KMS-11 (cell line): ENCODE results near the gene RHBDF1.

Experiments
- H2AFZ ChIP-seq: fragments of 200-600 bp; sonication (generic); 2 replicates; pipeline ENCODE4 v1.6.1; 2016; ENCODE audit warnings: antibody characterized with exemption, mixed run types, low read depth
- H3K27ac ChIP-seq: fragments of 200-600 bp; sonication (generic); 2 replicates; pipeline ENCODE4 v1.6.1; 2016; ENCODE audit warnings: mild to moderate bottlenecking, mixed run types
- H3K27me3 ChIP-seq: fragments of 200-600 bp; sonication (generic); 2 replicates; pipeline ENCODE4 v1.6.1; 2017; ENCODE audit warnings: mild to moderate bottlenecking, low read depth, mixed run types, moderate library complexity; ENCODE audit not compliant: insufficient read depth
- H3K36me3 ChIP-seq: fragments of 200-600 bp; sonication (generic); 2 replicates; pipeline ENCODE4 v1.6.1; 2017; ENCODE audit warnings: mild to moderate bottlenecking, mixed run types; ENCODE audit not compliant: insufficient read depth
- H3K4me1 ChIP-seq: fragments of 200-600 bp; sonication (generic); 2 replicates; pipeline ENCODE4 v1.6.1; 2016; ENCODE audit warnings: mild to moderate bottlenecking, low read depth, mixed run types; ENCODE audit not compliant: poor library complexity, severe bottlenecking
- H3K4me2 ChIP-seq: fragments of 200-600 bp; sonication (generic); 2 replicates; pipeline ENCODE4 v1.7.0; 2016; ENCODE audit warnings: mild to moderate bottlenecking, mixed run types
- H3K4me3 ChIP-seq: fragments of 200-600 bp; sonication (generic); IDR thresholded peaks from 2 replicates; pipeline ENCODE4 v1.6.1; 2017; ENCODE audit warnings: low read depth, low read length, mixed read lengths; ENCODE audit not compliant: insufficient read depth
- H3K79me2 ChIP-seq: fragments of 200-600 bp; sonication (generic); 2 replicates; pipeline ENCODE4 v1.6.1; 2016; ENCODE audit warnings: low read depth, mixed run types; ENCODE audit not compliant: insufficient read depth
- H3K9ac ChIP-seq: fragments of 200-600 bp; sonication (generic); 2 replicates; pipeline ENCODE4 v1.6.1; 2016; ENCODE audit warnings: mild to moderate bottlenecking, mixed run types
- H4K20me1 ChIP-seq: fragments of 200-600 bp; sonication (generic); 2 replicates; pipeline ENCODE4 v1.6.1; 2016; ENCODE audit warnings: mild to moderate bottlenecking, mixed run types; ENCODE audit not compliant: insufficient read depth
- TF ChIP-seq, protein P1 (sequence below): fragments of 200-600 bp; sonication (generic); conservative IDR thresholded peaks from 2 replicates; pipeline ENCODE4 v1.6.1; 2017; ENCODE audit warnings: low read depth, mild to moderate bottlenecking, antibody characterized with exemption, low read length, moderate library complexity, mixed read lengths

RHBDF1 gene

DNA sequence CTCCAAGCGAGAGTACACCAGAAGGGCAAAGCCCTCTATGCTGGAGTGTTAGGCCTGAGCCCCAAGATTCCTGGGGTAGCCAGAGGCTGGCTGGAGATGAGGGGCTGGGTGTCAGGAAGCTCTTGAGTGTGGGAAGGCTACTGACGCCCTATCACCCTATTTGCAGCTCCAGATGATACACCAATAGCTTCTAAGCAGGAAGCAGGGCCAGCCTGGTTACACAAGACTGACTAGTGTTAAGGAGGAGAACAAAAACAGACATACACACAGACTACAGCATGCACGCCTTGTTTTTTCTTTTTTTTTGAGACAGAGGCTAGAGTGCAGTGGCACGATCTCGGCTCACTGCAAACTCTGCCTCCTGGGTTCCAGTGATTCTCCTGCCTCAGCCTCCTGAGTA is 34.9 kb downstream of the RHBDF1 start:
- Histone ChIP-seq H3K4me2 (no peak overlapping the region), H3K36me3 (no peaks in the 10 kb centered on the region), H3K9ac (no peak overlapping the region), H3K79me2 (no peaks in the 10 kb centered on the region), H4K20me1 (no peaks in the 10 kb centered on the region), H2AFZ (no peak overlapping the region), H3K27me3 (no peaks in the 10 kb centered on the region), H3K4me3 (no peak overlapping the region), H3K4me1 (peaks cover 31% of the 10 kb centered on the region), H3K27ac (no peak overlapping the region)
- TF ChIP-seq, protein P1, sequence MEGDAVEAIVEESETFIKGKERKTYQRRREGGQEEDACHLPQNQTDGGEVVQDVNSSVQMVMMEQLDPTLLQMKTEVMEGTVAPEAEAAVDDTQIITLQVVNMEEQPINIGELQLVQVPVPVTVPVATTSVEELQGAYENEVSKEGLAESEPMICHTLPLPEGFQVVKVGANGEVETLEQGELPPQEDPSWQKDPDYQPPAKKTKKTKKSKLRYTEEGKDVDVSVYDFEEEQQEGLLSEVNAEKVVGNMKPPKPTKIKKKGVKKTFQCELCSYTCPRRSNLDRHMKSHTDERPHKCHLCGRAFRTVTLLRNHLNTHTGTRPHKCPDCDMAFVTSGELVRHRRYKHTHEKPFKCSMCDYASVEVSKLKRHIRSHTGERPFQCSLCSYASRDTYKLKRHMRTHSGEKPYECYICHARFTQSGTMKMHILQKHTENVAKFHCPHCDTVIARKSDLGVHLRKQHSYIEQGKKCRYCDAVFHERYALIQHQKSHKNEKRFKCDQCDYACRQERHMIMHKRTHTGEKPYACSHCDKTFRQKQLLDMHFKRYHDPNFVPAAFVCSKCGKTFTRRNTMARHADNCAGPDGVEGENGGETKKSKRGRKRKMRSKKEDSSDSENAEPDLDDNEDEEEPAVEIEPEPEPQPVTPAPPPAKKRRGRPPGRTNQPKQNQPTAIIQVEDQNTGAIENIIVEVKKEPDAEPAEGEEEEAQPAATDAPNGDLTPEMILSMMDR: no peak

DNA sequence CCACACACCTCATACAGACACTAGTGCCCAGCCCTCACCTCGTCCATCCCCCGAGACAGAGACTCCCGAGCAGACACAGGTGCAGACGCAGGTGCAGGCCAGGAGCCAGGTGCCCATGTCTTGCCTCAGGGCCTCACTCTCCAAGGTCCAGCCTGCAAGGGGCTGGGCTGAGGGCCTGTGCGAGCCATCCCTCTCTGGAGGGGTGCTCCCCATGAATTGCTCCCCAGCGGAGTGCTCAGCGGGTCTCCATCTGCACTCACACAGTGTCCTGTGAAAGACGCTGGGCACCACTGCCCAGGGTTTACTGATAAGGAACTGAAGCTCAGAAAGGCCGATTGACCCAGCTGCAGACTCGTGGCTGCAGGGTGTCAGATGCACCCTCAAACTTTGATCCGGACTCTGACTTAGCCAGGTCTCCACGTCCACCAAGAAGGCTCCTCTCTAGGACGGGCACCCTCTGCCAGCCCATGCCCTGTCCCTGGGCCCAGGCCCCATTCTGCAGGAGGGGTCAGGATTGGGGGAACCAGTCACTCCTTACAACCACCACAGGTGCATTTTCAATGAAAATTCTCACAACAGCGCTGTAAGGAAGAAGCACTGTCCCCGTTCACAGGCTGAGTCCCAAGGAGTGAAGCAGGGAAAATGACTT is 36.0 kb downstream of the RHBDF1 start:
- H3K79me2 ChIP-seq: no peaks in the 10 kb centered on the region
- no peak overlapping the region for H3K4me3 ChIP-seq
- peaks cover 31% of the 10 kb centered on the region for H3K4me1 ChIP-seq
- TF ChIP-seq, protein P1: no peak
- H3K27ac ChIP-seq: no peak overlapping the region
- no peak overlapping the region for H3K4me2 ChIP-seq
- no peaks in the 10 kb centered on the region for H3K36me3 ChIP-seq
- H3K9ac ChIP-seq: no peak overlapping the region
- no peaks in the 10 kb centered on the region for H3K27me3 ChIP-seq
- H2AFZ ChIP-seq: no peak overlapping the region
- no peaks in the 10 kb centered on the region for H4K20me1 ChIP-seq

DNA sequence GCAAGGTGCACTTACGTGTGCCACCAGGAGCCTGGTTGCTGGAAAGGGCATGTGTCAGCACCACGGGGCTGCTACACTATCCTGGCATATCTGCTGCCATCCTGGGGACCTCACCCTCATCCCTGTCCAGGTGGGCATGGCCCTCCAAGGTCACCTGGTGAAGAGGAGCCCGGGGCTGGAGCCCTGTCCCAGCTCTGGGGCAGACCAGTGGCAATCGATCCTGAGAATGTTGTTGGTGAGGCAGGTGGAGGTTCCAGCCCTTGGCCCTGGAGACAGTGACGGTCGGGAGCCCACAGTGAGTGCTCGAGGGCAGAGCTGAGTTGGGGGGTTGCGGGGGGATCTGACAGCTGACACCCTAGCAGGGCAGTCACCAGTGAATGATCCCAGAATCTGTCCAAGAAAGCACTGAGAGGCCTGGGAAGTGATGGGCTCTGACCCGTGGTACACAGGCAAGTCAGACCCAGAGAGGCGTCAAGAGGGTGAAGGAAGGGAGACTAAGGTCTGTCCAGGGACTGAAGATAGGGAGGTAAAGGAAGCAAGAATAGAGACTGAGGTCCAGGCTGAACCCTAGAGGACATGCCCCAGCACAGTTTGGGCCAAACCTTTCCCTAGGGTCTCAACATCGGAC is 36.6 kb downstream of the RHBDF1 start:
- Histone ChIP-seq H3K27ac (no peak overlapping the region), H3K4me1 (peaks cover 28% of the 10 kb centered on the region), H4K20me1 (no peaks in the 10 kb centered on the region), H3K36me3 (no peaks in the 10 kb centered on the region), H3K27me3 (no peaks in the 10 kb centered on the region), H3K9ac (no peak overlapping the region), H3K4me2 (no peak overlapping the region), H3K79me2 (no peaks in the 10 kb centered on the region), H2AFZ (no peak overlapping the region), H3K4me3 (no peak overlapping the region)
- TF ChIP-seq, protein P1: no peak

DNA sequence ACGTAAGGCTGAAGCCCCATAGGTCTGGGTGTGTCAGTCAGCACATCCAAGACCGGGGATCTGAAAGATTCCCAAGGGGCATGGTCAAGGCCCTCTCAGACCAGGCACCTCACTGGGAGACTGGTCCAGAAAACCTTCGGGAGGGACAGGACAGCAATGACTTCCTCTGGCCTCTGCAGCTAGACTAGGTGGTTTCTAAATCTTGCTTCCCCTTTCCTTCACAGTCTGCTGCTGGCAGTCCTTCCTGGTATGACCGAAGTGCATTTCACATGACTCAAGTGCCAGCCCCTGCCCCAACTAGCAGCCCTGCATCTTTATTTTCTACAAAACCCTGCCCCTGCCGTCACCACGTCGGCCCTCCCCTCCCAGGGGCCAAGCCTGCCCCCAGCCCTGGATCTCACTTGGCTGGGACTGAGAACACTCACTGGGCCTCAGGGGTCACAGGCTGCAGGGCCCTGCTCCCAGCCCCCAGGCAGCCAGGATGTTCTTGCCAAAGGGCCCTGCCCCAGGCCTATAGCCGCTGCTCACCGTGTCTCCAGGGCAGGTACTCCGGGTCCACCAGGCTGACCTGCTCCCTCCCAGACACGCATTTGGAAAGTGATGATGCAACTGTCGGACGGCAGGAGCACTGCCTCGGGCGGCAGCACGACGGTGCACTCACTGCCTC is 37.3 kb downstream of the RHBDF1 start:
- no peak overlapping the region for H3K4me3 ChIP-seq
- peaks cover 23% of the 10 kb centered on the region for H3K4me1 ChIP-seq
- TF ChIP-seq, protein P1: no peak
- no peak overlapping the region for H3K4me2 ChIP-seq
- no peak overlapping the region for H3K27ac ChIP-seq
- H2AFZ ChIP-seq: no peak overlapping the region
- no peaks in the 10 kb centered on the region for H3K27me3 ChIP-seq
- H3K36me3 ChIP-seq: no peaks in the 10 kb centered on the region
- H4K20me1 ChIP-seq: no peaks in the 10 kb centered on the region
- no peak overlapping the region for H3K9ac ChIP-seq
- H3K79me2 ChIP-seq: no peaks in the 10 kb centered on the region
